ENCODE data around the gene ADD1. TPM values are rescaled to one million over a fixed set of nuclear protein-coding genes. Genes with fewer than 3 reads are reported as not detected.

The ADD1 gene
- total RNA-seq, 4 donors from 2014 or later = 155 to 269 (median 177) TPM

DNA sequence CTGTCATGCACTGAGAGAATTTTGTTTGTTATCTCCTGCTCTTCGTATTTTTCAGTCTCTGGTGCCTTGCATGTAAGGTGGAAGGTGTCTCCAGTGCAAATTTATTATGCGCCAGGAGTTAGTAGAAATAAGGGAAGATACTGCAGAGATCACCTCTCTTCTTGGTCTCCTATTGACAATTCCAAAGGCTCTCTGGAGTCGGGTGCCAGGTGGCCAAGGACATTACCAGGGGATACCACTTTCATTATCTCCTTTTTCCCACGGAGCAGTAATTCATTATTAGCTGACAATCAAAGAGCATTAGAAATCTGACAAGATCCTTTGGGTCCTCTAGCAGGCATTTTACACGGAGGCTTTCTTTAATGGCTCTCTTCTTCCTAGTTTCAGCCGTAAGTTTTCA lies 26.0 kb downstream of the ADD1 start:
- TF ChIP-seq, protein P1, sequence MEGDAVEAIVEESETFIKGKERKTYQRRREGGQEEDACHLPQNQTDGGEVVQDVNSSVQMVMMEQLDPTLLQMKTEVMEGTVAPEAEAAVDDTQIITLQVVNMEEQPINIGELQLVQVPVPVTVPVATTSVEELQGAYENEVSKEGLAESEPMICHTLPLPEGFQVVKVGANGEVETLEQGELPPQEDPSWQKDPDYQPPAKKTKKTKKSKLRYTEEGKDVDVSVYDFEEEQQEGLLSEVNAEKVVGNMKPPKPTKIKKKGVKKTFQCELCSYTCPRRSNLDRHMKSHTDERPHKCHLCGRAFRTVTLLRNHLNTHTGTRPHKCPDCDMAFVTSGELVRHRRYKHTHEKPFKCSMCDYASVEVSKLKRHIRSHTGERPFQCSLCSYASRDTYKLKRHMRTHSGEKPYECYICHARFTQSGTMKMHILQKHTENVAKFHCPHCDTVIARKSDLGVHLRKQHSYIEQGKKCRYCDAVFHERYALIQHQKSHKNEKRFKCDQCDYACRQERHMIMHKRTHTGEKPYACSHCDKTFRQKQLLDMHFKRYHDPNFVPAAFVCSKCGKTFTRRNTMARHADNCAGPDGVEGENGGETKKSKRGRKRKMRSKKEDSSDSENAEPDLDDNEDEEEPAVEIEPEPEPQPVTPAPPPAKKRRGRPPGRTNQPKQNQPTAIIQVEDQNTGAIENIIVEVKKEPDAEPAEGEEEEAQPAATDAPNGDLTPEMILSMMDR (IDR thresholded peaks at IDR 0.05) = no peak
- DNase-seq (ENCODE audit: low spot score) = no peak
- ATAC-seq (ENCODE audit: low FRiP score) = no peak

DNA sequence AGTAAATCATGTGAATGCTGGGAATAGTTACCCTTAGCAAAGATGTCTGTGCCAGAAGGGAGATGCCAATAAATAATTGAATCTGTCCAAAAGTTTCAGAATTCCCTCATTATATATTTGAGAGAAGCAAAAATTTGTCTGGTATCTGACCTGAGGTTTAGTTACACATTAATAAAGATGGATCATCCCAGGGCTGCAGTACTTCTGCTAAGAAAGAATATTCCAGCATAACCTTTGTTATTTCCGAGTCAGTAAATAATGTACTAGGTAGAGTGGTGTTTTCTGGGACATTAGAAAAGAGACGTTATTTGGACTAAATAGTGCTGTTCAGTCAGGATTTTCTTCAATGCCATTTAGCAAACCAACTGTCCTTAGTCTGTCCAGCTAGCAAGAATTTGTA lies 26.4 kb downstream of the ADD1 start:
- no peak for ATAC-seq (ENCODE audit: low FRiP score)
- TF ChIP-seq, protein P1 (IDR thresholded peaks at IDR 0.05) = no peak
- DNase-seq (ENCODE audit: low spot score) = no peak

DNA sequence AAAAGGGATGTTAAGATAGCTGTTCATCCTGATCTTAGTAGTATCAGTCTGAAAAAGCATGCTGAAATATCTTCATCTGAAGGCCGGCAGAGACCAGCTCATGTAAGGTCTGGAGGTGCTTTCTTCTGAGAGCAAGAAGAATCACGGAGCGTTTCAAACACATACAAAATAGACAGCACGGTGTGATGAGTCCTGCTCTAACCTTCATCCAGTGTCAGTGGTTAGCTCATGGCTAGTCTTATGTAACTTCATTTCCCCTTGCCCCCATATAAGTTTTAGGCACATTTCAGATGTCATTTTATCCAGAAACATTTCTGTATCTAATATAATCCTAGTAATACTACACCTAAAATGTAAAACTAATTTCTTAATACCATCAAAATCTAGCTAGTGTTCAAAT lies 27.8 kb downstream of the ADD1 start:
- ATAC-seq (ENCODE audit: low FRiP score) (no peak), DNase-seq (ENCODE audit: low spot score) (no peak)
- TF ChIP-seq, protein P1 (IDR thresholded peaks at IDR 0.05) = no peak

DNA sequence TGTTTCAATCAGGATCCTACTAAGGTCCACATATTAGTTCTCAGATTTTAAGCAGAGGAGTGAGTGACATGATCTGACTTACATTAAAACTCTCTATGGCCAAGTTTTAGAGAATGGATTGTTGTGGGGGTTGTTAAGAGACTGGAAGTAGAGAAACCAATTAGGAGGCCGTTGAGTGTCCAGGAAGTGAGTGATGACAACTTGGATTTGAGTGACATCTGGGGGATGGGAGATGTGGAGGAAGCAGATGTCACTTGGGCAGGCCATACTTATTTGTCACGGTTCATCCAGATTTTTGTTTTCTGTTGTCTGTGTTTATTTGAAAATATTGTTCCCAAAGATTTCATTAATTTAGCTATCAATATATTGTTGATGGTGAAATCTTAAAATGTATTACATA lies 28.3 kb downstream of the ADD1 start:
- ATAC-seq (ENCODE audit: low FRiP score) (no peak), DNase-seq (ENCODE audit: low spot score) (no peak)
- TF ChIP-seq, protein P1 (IDR thresholded peaks at IDR 0.05) = no peak

DNA sequence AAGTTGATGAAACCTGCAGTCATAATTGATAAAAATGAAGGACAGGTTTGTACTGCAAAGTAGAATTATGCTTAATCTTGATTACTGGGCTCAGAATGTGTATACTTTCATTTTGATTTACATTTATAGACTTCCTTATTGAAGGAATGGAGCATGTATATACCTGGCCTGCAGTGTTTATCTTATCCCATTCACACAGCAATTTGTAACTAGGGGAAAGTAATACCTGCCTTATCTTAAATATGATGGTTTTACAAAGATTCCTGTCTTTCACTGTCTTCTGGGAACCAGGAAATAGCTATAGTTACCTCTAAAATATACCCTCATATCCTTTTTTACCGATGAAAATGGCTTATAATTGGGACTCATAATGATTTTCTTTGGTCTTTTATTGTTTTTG lies 29.7 kb downstream of the ADD1 start:
- TF ChIP-seq, protein P1 (IDR thresholded peaks at IDR 0.05) = no peak
- DNase-seq (ENCODE audit: low spot score) (no peak), ATAC-seq (ENCODE audit: low FRiP score) (no peak)

DNA sequence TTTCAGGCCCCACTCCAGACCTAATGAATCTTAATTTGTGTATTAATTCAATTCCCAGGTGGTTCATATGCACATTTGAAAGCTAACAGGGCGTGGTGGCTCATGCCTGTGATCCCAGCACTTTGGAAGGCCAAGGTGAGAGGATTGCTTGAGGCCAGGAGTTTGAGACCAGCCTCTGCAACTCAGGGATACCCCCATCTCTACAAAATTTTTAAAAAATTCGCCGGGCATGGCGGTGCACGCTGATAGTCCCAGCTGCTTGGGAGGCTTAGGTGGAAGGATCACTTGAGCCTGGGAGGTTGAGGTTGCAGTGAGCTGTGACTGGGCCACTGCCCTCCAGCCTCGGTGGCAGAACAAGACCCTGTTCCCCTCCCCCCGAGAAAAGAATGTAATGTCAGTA lies 31.2 kb downstream of the ADD1 start:
- TF ChIP-seq, protein P1 (IDR thresholded peaks at IDR 0.05) = no peak
- ATAC-seq (ENCODE audit: low FRiP score) (no peak), DNase-seq (ENCODE audit: low spot score) (no peak)

DNA sequence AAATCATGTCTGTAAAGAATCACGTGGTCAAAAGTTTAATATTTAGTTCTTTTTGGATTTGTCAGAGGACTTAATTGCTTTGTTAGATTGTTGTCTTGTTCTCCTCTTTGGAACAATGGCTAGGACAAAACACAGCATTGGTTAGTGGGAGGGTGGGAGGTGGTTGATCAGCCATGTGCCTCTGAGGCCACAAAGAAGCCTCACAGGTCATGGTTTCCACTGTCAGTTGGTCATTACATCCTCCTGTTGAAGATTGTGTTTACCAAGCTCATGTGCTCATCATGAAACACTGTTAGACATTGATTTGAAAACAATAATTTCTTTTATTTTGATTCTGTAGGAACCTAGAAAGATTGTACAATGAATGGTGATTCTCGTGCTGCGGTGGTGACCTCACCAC lies 31.9 kb downstream of the ADD1 start:
- DNase-seq (ENCODE audit: low spot score) (no peak), ATAC-seq (ENCODE audit: low FRiP score) (no peak)
- TF ChIP-seq, protein P1 (IDR thresholded peaks at IDR 0.05) = no peak
